Body of pancreas (tissue), 4 donors: Measurements from ENCODE around the gene DRC7. TPM values are rescaled to one million over a fixed set of nuclear protein-coding genes. Genes with fewer than 3 reads are reported as not detected.
A peak's percentile ranks its signal among the peaks of the same experiment; 100 is the strongest.

Source experiments
- ATAC-seq: fragments of 150-250 bp; one replicate; pipeline ENCODE4 v1.9.1; 2016
- DNase-seq, 4 donors: peaks; one replicate each; pipeline ENCODE4 v3.0.0-alpha.2; 2019
- H3K27ac ChIP-seq, 4 donors: fragments of 200-600 bp; sonication (generic); 1 replicate in 3 of 4; 2 replicates in 1 of 4; pipeline versions ENCODE4 v1.5.1 to v1.6.1; 2016 to 2019; ENCODE audit warnings: mild to moderate bottlenecking in 1 of 4, mixed read lengths in 1 of 4, moderate library complexity in 1 of 4
- H3K27me3 ChIP-seq, 2 donors: fragments of 200-600 bp; sonication (generic); one replicate each; pipeline ENCODE4 v1.6.0; 2016; ENCODE audit warnings: mild to moderate bottlenecking in 1 of 2
- H3K36me3 ChIP-seq, 2 donors: fragments of 200-600 bp; sonication (generic); replicated peaks in 1 of 2; 2 replicates each; pipeline ENCODE4 v1.5.1; 2016; ENCODE audit warnings: low read depth in 2 of 2; ENCODE audit not compliant: insufficient read depth in 1 of 2
- H3K4me1 ChIP-seq: fragments of 200-600 bp; sonication (generic); one replicate; pipeline ENCODE4 v1.6.0; 2016
- H3K4me3 ChIP-seq, 2 donors: fragments of 200-600 bp; sonication (generic); 1 replicate in 1 of 2; 2 replicates in 1 of 2; pipeline ENCODE4 v1.5.1; 2016 to 2019
- H3K9me3 ChIP-seq, 3 donors: fragments of 200-600 bp; sonication (generic); 1 replicate in 2 of 3; 2 replicates in 1 of 3; pipeline ENCODE4 v1.5.1; 2016
- POLR2A ChIP-seq, 3 donors: fragments of 450-650 bp; IDR thresholded peaks; one replicate each; pipeline ENCODE4 v1.6.1; 2016; ENCODE audit warnings: antibody characterized with exemption in 3 of 3, mild to moderate bottlenecking in 2 of 3
- WGBS, 2 donors: methylation state at CpG; one replicate each; pipeline ENCODE4 v1.1.5; 2017; 5-methylcytosine and 5-hydroxymethylcytosine counted together
- intact Hi-C: fragments of 100-400 bp; cut with DNase I; formaldehyde crosslinking; loops from one replicate; pipeline ENCODE4 v1.15.1; 2023
- total RNA-seq, 2 donors: library from RNA; depleted of rRNA; stranded (reverse); fragments of >200 nt; gene quantifications; one replicate each; pipeline ENCODE4 v1.1.0, GENCODE V29; 2016
- TF ChIP-seq, protein P1 (sequence below), 7 experiments: fragments of 450-650 bp in 4 of 7; fragments of 200-600 bp in 3 of 7; sonication (generic) in 3 of 7; IDR thresholded peaks; one replicate each; pipeline ENCODE4 v1.5.1; 2016 to 2019; ENCODE audit warnings: antibody characterized with exemption in 7 of 7

Gene DRC7
- total RNA-seq, 2 donors from 2014 or later = 1.3 TPM; not detected in 1

- ATAC-seq = no peak
- Histone ChIP-seq H3K36me3 (no peaks in the 10 kb centered on the region), H3K4me3 (no peak overlapping the region), H3K27ac (no peak overlapping the region), H3K9me3 (no peaks in the 10 kb centered on the region), H3K27me3 (no peaks in the 10 kb centered on the region), H3K4me1 (peaks cover 52% of the 10 kb centered on the region)
- WGBS, 2 donors = 74 to 80% methylated on average over 8 to 16 of the region's 16 CpGs
- intact Hi-C loops = no loop called here
- TF ChIP-seq, protein P1, sequence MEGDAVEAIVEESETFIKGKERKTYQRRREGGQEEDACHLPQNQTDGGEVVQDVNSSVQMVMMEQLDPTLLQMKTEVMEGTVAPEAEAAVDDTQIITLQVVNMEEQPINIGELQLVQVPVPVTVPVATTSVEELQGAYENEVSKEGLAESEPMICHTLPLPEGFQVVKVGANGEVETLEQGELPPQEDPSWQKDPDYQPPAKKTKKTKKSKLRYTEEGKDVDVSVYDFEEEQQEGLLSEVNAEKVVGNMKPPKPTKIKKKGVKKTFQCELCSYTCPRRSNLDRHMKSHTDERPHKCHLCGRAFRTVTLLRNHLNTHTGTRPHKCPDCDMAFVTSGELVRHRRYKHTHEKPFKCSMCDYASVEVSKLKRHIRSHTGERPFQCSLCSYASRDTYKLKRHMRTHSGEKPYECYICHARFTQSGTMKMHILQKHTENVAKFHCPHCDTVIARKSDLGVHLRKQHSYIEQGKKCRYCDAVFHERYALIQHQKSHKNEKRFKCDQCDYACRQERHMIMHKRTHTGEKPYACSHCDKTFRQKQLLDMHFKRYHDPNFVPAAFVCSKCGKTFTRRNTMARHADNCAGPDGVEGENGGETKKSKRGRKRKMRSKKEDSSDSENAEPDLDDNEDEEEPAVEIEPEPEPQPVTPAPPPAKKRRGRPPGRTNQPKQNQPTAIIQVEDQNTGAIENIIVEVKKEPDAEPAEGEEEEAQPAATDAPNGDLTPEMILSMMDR (IDR thresholded peaks at IDR 0.05) = no peak
- TF ChIP-seq POLR2A (IDR thresholded peaks at IDR 0.05) = no peak
- DNase-seq = no peak
These were observed 4.3 kb downstream of the DRC7 start for GRCh38 chr16:57698812-57699405.

DNA sequence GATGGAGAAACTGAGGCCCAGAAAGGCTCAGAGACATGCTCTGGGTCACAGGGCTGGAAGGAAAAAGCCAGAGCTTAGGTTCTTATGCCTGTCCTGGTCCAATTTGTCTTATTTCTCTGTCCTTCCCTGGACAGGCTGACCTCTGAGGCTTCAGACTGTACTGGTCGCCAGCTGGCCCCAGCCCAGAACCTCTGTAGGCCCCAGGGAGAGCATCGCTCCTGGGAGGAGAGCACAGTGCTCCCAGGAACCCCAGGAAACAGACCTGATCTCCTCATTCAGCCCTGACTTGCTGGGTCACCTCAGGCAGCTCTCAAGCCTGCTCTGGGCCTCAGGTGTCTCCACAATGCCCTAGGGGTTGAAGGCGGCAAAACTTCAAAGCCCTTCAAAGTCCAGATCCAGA is 4.9 kb downstream of the DRC7 start:
- Histone ChIP-seq H3K4me1 (peaks cover 52% of the 10 kb centered on the region), H3K4me3 (no peak overlapping the region), H3K27me3 (no peaks in the 10 kb centered on the region), H3K36me3 (no peaks in the 10 kb centered on the region), H3K9me3 (no peaks in the 10 kb centered on the region), H3K27ac (no peak overlapping the region)
- 78% methylated on average over 3 of the region's 3 CpGs; no CpG with 5 or more reads in 1 of the 2 donors for WGBS, 2 donors
- intact Hi-C loops = no loop called here
- ATAC-seq (no peak), DNase-seq (no peak)
- TF ChIP-seq, protein P1 (IDR thresholded peaks at IDR 0.05) = no peak
- no peak for TF ChIP-seq POLR2A (IDR thresholded peaks at IDR 0.05)

- Histone ChIP-seq H3K36me3 (no peaks in the 10 kb centered on the region), H3K27ac (no peak overlapping the region), H3K4me3 (no peak overlapping the region), H3K4me1 (peaks cover 52% of the 10 kb centered on the region), H3K27me3 (no peaks in the 10 kb centered on the region), H3K9me3 (no peaks in the 10 kb centered on the region)
- TF ChIP-seq, protein P1 (IDR thresholded peaks at IDR 0.05) = no peak
- TF ChIP-seq POLR2A (IDR thresholded peaks at IDR 0.05) = no peak
- DNase-seq = no peak
- ATAC-seq = no peak
- 87 to 99% methylated on average over 5 to 7 of the region's 7 CpGs for WGBS, 2 donors
- intact Hi-C loops = no loop called here
These were observed 5.3 kb downstream of the DRC7 start for GRCh38 chr16:57699899-57700298.

- H3K27me3 ChIP-seq = no peaks in the 10 kb centered on the region
- H3K4me1 ChIP-seq = peaks cover 46% of the 10 kb centered on the region
- H3K36me3 ChIP-seq = no peaks in the 10 kb centered on the region
- intact Hi-C loops = no loop called here
- no peak for TF ChIP-seq POLR2A (IDR thresholded peaks at IDR 0.05)
- TF ChIP-seq, protein P1 (IDR thresholded peaks at IDR 0.05) = no peak
- ATAC-seq = peak; percentile 63
- WGBS, 2 donors = 33 to 40% methylated on average over 10 of the region's 10 CpGs
- H3K27ac ChIP-seq = peak overlapping the region in 3 of 4 donors; percentile 60 to 68 (median 63)
- no peaks in the 10 kb centered on the region for H3K9me3 ChIP-seq
- no peak overlapping the region for H3K4me3 ChIP-seq
- peak in 1 of 4 donors; percentile 28 for DNase-seq
These were observed 6.4 kb downstream of the DRC7 start for GRCh38 chr16:57700781-57701551.
